Erythroblast (primary cell): ENCODE measurements around the gene OR56B4.
"Not testable (repeated sequence)": the region's sequence is repeated elsewhere in the genome, so short reads cannot be mapped to it uniquely, and the experiment has no call there.

Experiments used
- DNase-seq, 2 experiments: peaks; one replicate each; lab custom pipeline; 2025; lab: John Stamatoyannopoulos, UW
- GATA1 ChIP-seq: IDR thresholded peaks from 2 replicates; pipeline ENCODE4 v1.6.1; 2011; ENCODE audit warnings: low read depth, mild to moderate bottlenecking, control low read depth, low read length, moderate library complexity
- POLR2A ChIP-seq: IDR thresholded peaks from 2 replicates; pipeline ENCODE4 v1.6.1; 2011; ENCODE audit warnings: mild to moderate bottlenecking, low read length

Gene OR56B4, protein sequence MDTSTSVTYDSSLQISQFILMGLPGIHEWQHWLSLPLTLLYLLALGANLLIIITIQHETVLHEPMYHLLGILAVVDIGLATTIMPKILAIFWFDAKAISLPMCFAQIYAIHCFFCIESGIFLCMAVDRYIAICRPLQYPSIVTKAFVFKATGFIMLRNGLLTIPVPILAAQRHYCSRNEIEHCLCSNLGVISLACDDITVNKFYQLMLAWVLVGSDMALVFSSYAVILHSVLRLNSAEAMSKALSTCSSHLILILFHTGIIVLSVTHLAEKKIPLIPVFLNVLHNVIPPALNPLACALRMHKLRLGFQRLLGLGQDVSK

DNA sequence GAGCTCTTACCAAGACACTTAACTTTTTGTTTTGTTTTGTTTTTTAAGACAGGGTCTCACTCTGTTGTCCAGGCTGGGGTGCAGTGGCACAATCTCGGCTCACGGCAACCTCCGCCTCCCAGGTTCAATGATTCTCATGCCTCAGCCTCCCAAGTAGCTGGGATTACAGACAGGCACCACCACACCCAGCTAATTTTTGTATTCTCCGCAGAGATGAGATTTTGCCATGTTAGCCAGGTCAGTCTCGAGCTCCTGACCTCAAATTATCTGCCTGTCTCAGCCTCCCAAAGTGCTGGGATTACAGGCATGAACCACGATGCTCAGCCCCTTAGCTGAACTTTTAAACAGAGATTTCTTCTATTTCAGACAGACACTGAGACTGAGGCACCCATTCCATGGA, at the start of gene OR56B4:
Gene OR56B4 (plus strand): TSS at position 301 of the 400 bp plus-strand sequence. CDS start 95 bp downstream, at position 396.
- not testable (repeated sequence) for DNase-seq

DNA sequence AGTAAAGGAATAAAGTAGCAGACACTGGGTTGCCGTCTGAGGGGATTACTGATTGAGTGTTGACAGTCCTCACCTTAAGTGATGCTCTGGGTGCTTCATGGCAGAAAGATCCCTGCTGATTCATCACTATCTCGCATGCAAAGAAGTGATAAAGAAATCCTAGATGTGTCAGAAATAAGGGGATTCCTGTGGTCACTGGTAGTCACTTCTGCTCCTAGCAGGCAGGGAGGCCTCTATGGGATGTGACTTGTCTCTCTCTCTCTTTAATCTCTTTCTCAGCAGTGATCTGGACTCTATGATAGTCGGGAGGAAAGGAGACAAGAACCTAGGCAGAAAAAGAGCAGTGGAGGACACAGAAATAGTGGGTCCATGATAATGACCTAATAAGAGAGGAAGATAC, 46.0 kb upstream of the OR56B4 start:
- TF ChIP-seq GATA1 (no peak), POLR2A (no peak)
- DNase-seq = no peak

DNA sequence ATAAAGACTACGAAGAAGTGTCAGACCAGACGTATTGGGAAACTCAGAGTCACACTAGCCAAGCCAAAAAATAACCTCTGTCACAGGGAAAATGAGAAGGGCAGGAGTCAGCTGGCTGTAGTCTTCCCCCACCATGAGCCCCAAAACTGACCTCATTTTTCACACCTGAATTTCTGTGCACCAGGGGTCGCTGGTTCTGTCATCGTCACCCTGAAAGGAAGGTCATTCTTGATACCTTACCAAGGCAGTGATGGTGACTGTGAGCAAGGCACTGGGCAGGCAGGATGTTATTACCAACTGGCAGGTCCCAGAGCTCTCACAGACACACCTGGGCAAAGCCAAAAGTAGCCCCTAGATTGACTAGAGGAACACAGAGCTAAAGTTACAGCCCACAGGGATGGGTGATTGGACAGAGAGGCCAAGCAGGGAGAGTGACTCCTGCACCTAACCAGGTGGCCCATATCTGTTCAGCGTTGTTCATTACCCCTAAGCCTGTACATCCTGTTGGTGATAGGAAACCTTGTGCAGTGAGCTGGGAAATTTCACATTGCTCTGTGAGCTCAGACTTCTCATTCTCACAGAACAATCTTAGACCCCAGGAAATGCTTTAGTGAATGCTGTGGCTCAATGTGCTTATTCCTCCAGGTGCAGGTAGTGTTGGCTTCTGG, 44.7 kb upstream of the OR56B4 start:
- no peak for DNase-seq
- no peak for TF ChIP-seq POLR2A
- no peak for TF ChIP-seq GATA1

DNA sequence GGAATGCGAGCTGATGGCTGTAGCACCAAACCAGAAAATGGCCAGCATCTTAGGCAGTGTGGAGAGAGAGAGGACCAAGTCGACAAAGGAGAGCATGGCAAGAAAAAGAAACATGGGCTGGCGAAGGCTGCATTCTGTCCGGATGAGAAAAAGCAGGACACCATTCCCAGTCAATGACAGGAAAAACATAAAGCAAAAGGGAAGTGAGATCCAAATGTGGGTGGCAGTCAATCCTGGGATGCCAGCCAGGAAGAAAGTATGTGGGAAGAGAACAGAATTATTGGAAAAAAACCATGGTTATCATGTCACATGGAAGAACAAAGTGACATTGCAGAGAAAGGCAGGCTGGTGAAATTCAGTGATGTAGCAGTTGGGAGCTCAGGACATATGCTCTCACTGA, 40.0 kb upstream of the OR56B4 start:
- TF ChIP-seq POLR2A (no peak), GATA1 (no peak)
- no peak for DNase-seq

DNA sequence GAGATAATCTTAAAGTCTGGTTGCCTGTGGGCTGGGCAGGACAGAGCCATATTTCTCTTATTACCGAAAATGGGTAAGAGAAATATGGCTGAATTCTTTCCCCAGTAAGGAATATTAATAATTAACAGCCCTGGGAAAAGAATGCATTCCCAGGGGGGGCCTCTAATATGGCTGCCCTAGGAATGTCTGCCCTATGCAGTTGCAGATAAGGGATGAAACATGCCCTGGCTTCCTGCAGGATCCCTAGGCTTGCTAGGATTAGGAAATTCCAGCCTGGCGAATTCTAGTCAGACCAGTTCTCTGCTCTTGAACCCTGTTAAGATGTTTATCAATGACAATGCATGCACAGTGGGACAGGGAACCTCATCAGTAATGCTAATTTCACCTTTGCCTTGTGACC, 31.0 kb upstream of the OR56B4 start:
- not testable (repeated sequence) for DNase-seq

DNA sequence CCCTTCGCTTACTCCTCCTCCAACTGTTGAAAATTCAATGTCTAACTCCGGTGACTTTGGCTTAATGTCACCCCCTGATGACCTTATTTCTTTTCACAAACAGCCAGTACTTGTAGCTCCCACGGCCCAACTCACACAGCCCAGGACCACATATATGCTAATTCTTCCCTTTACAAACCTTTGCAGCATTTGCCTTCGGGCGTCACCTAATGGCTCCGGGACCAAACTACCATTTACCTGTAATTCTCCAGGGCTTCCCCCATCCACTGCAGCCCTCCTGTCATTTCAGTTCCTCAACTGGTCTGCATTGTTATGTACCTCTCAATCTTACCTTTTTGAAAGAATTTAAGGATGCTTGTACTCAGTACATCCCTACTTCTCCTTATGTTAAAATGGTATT, 29.8 kb upstream of the OR56B4 start:
- DNase-seq = no peak
- TF ChIP-seq POLR2A = no peak
- TF ChIP-seq GATA1 = no peak

DNA sequence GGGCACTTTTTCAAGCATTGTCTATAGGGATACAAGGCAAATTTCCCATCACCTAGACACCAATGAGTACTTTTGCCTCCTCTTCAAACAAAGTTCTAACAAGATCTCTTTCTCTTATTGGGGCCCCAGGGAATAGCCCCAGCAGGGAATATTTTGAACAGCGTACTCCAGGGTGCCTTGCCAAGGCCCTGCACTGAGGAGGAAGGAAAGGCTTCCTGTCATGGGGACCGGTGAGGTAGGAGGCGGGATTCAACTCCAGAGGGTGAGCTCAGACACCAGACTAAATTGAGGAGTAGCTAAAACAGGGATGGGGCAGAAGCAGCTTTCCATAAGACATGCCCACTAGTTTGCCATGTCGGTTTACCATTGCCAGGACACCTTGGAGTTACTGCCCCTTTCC, 28.0 kb upstream of the OR56B4 start:
- TF ChIP-seq POLR2A (no peak), GATA1 (no peak)

DNA sequence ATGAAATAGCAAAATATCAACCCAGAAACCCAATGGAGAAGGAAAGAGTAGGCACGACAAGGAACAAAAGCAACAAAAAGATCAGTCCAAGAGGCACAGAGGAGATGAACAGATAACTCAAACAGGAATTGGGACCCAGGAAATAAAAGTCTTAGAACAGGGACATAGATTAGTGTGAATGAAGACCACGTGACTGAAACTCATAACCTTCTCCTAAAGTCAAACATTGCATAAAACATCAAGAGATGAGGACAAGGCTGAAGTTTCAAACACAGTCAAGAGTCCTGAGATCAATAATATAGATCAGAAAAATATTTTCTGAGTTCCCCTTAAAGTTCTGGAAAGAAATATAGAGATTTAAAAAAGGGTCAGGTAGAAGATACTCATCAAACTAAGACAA, 24.4 kb upstream of the OR56B4 start:
- no peak for DNase-seq
- TF ChIP-seq POLR2A (no peak), GATA1 (no peak)

More for the DNA sequence above, 28.0 kb upstream of the OR56B4 start:
- no peak for DNase-seq

DNA sequence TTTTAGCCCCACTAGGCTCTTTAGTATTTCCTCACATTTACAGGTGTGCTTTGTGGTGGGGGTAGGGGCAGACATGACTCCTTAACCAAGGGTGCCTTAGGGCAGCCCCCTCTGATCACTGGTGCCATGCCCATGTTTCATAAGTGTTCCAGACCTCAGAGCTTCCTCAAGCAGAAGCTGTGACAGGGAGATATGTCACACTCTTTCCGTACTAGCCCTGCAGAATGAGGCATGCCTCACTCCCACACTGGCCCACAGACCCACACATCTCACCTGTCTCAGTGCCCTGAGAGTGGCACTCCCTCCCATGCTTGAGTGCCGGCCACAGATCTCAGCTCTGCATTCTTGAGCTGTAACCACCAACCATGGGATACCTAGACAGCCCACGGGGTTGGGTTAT, 22.9 kb upstream of the OR56B4 start:
- no peak for DNase-seq
- TF ChIP-seq POLR2A (no peak), GATA1 (no peak)

DNA sequence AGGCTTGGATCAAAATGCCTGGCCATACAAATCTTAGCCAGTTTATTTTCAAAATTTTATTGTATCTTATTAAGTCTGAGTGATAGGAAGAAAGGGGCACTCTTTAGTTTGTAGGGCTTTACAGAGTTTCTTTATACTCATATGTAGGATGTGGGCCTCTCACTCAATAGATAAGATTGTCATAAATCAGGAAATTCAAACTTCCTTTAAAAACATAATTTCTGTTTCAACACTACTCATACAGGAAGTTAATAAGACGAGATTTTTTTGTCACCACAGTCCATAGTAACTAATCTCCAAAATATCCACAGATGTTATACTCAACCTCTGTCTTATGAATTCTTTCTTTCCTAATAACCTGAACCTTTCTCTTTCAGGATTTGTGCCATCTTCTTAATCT, 13.3 kb upstream of the OR56B4 start:
- TF ChIP-seq POLR2A = no peak
- TF ChIP-seq GATA1 = no peak
- no peak for DNase-seq

DNA sequence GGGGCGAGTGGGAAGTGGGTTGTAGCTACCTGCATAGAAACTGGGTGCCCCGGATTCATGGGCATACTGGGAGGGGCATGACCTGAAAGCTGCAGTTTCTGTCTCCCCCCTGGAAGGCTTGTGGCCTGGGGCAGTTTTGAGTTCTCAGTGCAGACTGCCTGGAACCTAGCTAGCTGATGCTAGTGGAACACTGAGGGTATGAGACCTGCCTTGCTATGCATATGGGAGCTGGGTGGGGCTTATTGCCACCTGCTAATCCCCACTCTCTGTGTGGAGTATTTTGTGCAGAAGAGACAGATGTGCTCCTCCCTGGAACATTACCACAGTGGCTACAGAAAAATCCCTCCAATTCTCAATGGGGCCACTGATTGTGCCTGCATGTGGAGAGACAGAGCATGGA, 11.7 kb upstream of the OR56B4 start:
- DNase-seq = no peak
- TF ChIP-seq POLR2A (no peak), GATA1 (no peak)

DNA sequence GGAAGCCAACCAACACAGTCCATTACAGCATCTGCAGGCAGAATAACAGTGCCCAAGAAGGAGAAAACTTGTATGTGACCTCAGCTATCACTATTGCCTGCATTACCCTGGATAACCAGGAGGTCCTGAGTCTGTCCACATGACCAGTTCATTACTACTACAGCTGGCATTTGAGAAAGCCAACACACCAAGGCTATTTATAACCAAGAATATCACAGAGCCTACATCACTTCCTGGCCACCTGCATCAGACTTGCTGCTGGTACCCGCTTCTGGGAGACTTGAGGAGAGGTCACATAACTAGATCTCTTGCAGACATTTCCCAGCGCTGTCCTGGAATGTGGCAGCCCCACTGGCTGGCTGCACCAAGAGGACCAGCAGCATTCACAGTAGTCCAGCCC, 11.1 kb upstream of the OR56B4 start:
- no peak for DNase-seq

DNA sequence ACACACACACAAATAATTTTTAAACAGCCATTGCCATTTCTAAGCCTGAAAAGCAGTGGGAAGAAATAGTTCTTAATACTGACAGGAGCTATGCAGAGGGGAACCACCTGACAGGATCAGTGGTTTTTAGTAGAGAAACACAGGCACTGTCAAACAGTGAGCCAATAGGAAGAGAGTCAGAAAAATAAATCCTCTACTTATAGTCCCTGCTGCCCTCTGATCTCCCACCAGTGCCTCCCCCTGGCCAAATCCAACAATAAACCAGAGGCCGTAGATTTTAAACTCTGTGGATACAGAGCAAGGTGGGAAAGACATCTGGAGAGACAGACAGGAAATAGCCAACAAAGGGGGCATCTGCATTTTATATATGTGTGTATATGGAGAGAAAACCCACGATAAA, 7.9 kb upstream of the OR56B4 start:
- TF ChIP-seq GATA1 (no peak), POLR2A (no peak)
- DNase-seq = no peak

More for the DNA sequence above, 11.1 kb upstream of the OR56B4 start:
- no peak for TF ChIP-seq GATA1
- TF ChIP-seq POLR2A = no peak

DNA sequence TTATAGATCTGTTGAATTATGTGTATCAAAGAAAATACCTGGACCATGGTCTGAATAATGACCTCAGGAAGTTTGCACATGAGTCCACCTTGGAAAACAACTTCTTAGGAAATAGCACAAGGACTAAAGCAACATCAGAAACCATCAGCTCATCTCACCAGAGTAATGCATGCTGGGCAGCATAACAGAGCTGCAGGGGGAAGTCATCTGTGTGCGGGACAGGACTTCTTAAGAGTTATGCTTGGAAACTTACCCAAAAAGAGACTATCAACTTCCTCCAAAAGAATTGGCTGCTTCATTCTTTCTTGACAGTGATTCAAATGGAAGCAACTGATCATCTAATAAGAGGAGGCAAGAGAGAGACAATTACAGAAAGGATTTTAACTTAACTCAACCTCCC, 2.5 kb downstream of the OR56B4 start:
- no peak for DNase-seq
- TF ChIP-seq GATA1 = no peak
- no peak for TF ChIP-seq POLR2A

DNA sequence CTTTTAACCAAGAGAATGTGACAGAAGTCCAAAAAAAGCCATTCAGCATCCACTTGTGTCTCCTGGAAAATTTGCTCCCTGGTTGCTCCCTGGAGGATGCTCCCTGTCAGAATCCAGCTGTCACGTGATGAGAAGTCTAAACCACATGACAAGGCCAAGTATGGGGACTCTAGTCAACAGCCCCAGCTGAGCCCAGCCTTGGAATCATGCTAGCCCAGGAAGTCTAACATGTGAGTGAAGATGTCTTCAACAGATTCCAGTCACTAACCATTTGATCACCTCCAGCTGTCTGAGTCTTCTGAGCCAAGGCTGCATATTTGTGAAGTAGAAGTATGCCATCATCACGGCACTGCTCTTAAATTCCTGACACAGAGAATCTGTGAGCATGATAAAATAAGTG, 4.2 kb downstream of the OR56B4 start:
- no peak for DNase-seq
- TF ChIP-seq POLR2A (no peak), GATA1 (no peak)
